ENCODE results near the gene OPRL1.

The OPRL1 gene

DNA sequence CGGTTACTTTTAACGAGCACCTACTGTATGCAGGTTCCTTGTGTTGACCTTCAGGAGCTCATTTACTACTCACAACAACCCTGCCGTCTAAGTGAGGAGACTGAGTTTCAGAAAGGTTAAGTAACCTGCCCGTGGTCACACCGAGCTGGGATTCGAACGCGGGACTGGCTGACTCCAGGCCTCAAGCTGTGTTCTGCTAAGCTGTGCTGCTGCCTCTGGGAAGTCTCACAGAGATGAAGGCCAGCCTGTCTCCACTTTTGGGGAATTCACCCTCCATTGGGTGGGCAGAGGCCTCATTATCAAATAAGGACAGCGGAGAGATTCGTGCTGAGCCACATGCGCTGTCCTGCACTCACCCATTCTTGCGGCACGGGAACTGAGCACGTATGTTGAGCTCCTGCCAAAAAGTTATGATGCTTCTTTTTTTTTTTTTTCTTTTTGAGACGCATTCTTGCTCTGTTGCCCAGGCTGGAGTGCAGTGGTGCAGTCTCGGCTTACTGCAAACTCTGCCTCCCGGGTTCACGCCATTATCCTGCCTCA is 58.5 kb downstream of the OPRL1 start:
- TF ChIP-seq, protein P1, sequence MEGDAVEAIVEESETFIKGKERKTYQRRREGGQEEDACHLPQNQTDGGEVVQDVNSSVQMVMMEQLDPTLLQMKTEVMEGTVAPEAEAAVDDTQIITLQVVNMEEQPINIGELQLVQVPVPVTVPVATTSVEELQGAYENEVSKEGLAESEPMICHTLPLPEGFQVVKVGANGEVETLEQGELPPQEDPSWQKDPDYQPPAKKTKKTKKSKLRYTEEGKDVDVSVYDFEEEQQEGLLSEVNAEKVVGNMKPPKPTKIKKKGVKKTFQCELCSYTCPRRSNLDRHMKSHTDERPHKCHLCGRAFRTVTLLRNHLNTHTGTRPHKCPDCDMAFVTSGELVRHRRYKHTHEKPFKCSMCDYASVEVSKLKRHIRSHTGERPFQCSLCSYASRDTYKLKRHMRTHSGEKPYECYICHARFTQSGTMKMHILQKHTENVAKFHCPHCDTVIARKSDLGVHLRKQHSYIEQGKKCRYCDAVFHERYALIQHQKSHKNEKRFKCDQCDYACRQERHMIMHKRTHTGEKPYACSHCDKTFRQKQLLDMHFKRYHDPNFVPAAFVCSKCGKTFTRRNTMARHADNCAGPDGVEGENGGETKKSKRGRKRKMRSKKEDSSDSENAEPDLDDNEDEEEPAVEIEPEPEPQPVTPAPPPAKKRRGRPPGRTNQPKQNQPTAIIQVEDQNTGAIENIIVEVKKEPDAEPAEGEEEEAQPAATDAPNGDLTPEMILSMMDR (IDR thresholded peaks at IDR 0.05; ENCODE audit: insufficient read depth, low read length, missing control alignments): no peak
- CTCF ChIA-PET: interaction anchor here (0.6 to 0.9 kb wide), 4 partner anchors 16 to 152 kb away, joined by 3 read pairs; no protein-coding TSS in a partner anchor
- POLR2A ChIA-PET: no interaction called here
- no peak overlapping the region for H3K4me3 ChIP-seq (ENCODE audit: low read depth, low read length)
- DNase-seq (ENCODE audit: low read depth, low spot score): no peak

DNA sequence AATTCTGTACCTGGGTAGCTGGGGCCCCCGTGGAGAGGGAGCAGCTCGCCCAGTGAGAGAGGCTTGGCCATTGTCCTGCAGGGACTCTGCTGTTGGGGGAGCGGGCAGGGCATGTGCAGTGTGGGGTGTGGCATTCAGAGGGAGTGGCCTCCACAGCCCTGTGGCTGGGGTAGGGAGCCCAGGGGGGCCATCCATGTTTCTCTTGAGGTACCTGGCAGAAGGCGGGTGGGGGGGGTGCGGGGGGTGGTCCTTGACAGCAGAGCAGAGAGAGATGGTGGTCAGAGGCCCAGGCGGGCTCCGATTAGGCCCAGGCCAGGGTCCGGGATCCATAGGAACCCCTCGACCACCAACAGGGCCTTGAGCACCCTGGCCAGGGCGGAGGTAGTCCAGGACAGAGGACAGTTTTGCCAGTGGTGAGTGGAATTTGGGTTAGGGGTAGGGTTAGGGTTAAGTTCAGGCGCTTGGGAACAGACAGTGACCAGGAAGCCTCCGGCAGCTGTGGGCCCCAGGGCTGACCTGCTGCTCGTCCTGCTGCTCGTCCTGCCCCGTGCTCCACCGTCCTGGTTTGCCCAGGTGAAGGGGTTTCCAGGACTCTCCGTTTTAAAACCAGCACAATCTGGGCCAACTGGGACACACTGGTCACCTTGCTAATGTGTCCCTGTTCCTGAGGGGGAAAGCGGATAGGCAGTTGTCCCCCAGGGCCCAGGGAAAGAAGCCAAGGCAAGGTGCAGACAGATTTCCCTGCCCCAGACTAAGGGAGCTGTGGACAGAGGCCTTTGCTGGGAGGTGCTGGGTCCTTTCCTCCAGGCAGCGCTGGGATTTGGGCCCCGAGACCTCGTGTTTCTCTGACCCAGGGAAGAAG is 59.5 kb downstream of the OPRL1 start:
- POLR2A ChIA-PET: no interaction called here
- H3K4me3 ChIP-seq (ENCODE audit: low read depth, low read length): no peak overlapping the region
- DNase-seq (ENCODE audit: low read depth, low spot score): no peak
- CTCF ChIA-PET: no interaction called here
- TF ChIP-seq, protein P1 (IDR thresholded peaks at IDR 0.05; ENCODE audit: insufficient read depth, low read length, missing control alignments): no peak

GRCh38 chr20:64140061-64140931 is 60.4 kb downstream of the OPRL1 start:
- no peak overlapping the region for H3K4me3 ChIP-seq (ENCODE audit: low read depth, low read length)
- ChIA-PET CTCF (interaction anchor here (1.7 kb wide), 1 partner anchor 19 kb away, joined by 5 read pairs; no protein-coding TSS in a partner anchor), POLR2A (no interaction called here)
- no peak for DNase-seq (ENCODE audit: low read depth, low spot score)
- TF ChIP-seq, protein P1 (IDR thresholded peaks at IDR 0.05; ENCODE audit: insufficient read depth, low read length, missing control alignments): no peak

DNA sequence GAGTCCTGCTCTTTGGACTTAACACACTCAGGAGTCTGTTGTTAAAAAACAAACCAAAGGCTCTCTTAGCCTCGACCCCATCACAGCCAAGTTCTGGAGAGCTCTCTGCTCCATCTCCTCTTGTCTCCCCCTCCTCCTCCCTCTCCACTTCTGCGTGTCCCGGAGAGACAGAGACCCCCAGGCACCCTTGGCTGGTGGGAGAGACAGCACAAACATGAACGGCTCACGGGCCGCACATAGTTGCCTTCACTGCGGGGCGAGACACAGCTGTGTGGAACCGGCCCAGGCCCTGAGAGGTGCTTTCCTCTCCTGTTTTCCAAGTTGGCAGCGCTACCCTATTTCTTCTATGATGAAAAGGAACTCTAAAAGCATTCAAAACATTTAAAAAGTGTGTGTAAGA is 61.1 kb downstream of the OPRL1 start:
- TF ChIP-seq, protein P1 (IDR thresholded peaks at IDR 0.05; ENCODE audit: insufficient read depth, low read length, missing control alignments): no peak
- POLR2A ChIA-PET: no interaction called here
- no peak for DNase-seq (ENCODE audit: low read depth, low spot score)
- no peak overlapping the region for H3K4me3 ChIP-seq (ENCODE audit: low read depth, low read length)
- CTCF ChIA-PET: interaction anchor here (1.7 kb wide), 1 partner anchor 20 kb away, joined by 5 read pairs; no protein-coding TSS in a partner anchor

DNA sequence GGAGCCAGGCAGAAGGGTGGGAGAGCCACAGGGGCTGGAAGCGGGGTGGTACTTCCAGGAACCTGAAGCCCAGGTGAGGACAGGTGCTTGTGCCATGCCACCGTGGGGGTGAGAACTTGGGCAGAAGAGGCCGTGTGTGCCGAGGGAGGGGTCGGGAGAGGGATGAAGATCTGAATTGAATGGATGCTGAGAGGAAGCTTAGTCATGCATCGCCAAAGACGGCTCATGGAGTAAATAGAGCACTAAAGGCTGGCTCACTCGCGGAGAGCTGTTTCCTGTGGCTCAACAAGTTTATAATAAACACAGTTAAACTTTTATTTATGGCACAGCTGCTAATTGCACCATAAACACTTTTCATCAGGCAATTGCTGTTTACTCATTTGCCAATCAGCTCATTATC is 62.7 kb downstream of the OPRL1 start:
- POLR2A ChIA-PET: no interaction called here
- H3K4me3 ChIP-seq (ENCODE audit: low read depth, low read length): no peak overlapping the region
- no peak for DNase-seq (ENCODE audit: low read depth, low spot score)
- TF ChIP-seq, protein P1 (IDR thresholded peaks at IDR 0.05; ENCODE audit: insufficient read depth, low read length, missing control alignments): no peak
- CTCF ChIA-PET: no interaction called here
